Effector memory CD4-positive, alpha-beta T cell (primary cell): ENCODE results near the gene RHBDD1.

Source experiments
- DNase-seq, 3 donors: peaks; one replicate each; pipeline ENCODE4 v3.0.0-alpha.2; 2020
- H3K27ac ChIP-seq: 2 replicates; pipeline ENCODE4 v1.7.0; 2013; ENCODE audit warnings: mild to moderate bottlenecking, low read length, moderate library complexity; ENCODE audit not compliant: insufficient read depth, poor library complexity, severe bottlenecking
- H3K27me3 ChIP-seq: replicated peaks from 2 replicates; pipeline ENCODE4 v1.7.0; 2013; ENCODE audit warnings: mild to moderate bottlenecking, low read length; ENCODE audit not compliant: insufficient read depth, control insufficient read depth, poor library complexity, severe bottlenecking
- H3K36me3 ChIP-seq: 2 replicates; pipeline ENCODE4 v1.7.0; 2013; ENCODE audit warnings: mild to moderate bottlenecking, low read length, moderate library complexity; ENCODE audit not compliant: control insufficient read depth, insufficient read depth
- H3K4me1 ChIP-seq: 2 replicates; pipeline ENCODE4 v1.7.0; 2013; ENCODE audit warnings: low read length, mild to moderate bottlenecking; ENCODE audit not compliant: control insufficient read depth, insufficient read depth, poor library complexity, severe bottlenecking
- H3K4me3 ChIP-seq: 2 replicates; pipeline ENCODE4 v1.7.0; 2013; ENCODE audit warnings: low read length, low read depth, mild to moderate bottlenecking; ENCODE audit not compliant: insufficient read depth, poor library complexity, severe bottlenecking
- H3K9me3 ChIP-seq: 2 replicates; pipeline ENCODE4 v1.7.0; 2013; ENCODE audit warnings: mild to moderate bottlenecking, low read length, moderate library complexity; ENCODE audit not compliant: control insufficient read depth

Gene RHBDD1

DNA sequence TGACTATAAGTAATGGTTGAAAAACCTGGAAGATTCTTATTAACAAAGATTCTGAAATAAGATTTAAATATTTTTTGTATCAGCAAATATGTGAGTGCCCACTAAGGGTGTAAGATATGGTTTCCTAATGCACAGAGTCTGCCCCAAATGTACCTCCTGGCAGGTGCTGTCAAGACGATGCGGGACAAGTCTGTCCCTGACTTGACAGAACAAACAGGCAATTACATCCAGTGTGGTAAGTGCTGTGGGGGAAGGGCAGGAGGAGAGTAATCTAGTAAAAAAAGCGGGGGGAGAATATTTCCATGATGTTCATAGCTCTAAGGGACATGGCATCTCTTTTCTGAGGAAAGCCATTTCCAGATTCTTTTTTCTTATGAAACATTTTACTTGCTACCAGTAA lies 200.7 kb downstream of the RHBDD1 start:
- Histone ChIP-seq H3K4me1 (no peaks in the 10 kb centered on the region), H3K4me3 (no peak overlapping the region), H3K27ac (no peak overlapping the region), H3K27me3 (no peaks in the 10 kb centered on the region), H3K36me3 (no peaks in the 10 kb centered on the region), H3K9me3 (no peaks in the 10 kb centered on the region)
- no peak for DNase-seq

DNA sequence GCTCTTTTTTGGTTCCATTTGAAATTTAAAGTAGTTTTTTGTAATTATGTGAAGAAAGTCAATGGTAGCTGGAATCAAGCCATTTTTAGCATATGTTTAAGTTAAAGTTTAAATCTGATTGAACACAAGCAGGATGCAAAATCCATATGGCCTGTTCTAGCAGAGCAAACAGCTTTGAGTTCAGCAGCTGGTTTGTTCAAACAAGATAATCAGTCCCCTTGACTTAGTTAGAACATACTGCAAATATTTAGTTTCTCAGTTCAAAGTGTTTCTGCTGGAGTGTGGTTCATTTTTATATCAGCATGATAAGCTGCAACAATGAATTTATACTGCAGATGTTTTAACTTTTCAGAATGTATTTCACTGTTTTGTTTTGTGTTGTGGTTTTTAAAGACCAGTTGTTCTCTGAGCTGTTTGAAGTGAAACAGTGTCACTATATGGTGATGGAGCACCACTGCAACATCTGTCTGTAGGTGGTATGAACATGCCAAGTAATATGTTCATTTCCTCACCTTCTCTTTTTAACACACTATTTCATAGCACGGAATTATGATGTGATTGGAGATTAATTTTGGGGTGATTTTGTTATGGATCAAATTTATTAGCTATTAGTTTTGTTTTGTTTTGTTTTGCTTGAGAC lies 202.8 kb downstream of the RHBDD1 start:
- H3K36me3 ChIP-seq = no peaks in the 10 kb centered on the region
- H3K4me1 ChIP-seq = no peaks in the 10 kb centered on the region
- DNase-seq = no peak

GRCh38 chr2:227043981-227044380 lies 208.1 kb downstream of the RHBDD1 start:
- H3K9me3 ChIP-seq = no peaks in the 10 kb centered on the region
- no peak for DNase-seq
- no peaks in the 10 kb centered on the region for H3K27me3 ChIP-seq
- no peak overlapping the region for H3K4me3 ChIP-seq
- H3K27ac ChIP-seq = no peak overlapping the region
- H3K4me1 ChIP-seq = no peaks in the 10 kb centered on the region
- H3K36me3 ChIP-seq = no peaks in the 10 kb centered on the region

More for the DNA sequence above, 202.8 kb downstream of the RHBDD1 start:
- H3K27me3 ChIP-seq = no peaks in the 10 kb centered on the region
- H3K27ac ChIP-seq = no peak overlapping the region
- no peak overlapping the region for H3K4me3 ChIP-seq
- H3K9me3 ChIP-seq = no peaks in the 10 kb centered on the region
